GM19043 (cell line): Measurements from ENCODE around the gene ITGB4.

Experiments used
- ATAC-seq: cut with Tn5 transposase; IDR thresholded peaks from one replicate; pipeline ENCODE4 v1.9.1; 2021; ENCODE audit warnings: low read depth; ENCODE audit not compliant: unreplicated experiment

ITGB4 gene

DNA sequence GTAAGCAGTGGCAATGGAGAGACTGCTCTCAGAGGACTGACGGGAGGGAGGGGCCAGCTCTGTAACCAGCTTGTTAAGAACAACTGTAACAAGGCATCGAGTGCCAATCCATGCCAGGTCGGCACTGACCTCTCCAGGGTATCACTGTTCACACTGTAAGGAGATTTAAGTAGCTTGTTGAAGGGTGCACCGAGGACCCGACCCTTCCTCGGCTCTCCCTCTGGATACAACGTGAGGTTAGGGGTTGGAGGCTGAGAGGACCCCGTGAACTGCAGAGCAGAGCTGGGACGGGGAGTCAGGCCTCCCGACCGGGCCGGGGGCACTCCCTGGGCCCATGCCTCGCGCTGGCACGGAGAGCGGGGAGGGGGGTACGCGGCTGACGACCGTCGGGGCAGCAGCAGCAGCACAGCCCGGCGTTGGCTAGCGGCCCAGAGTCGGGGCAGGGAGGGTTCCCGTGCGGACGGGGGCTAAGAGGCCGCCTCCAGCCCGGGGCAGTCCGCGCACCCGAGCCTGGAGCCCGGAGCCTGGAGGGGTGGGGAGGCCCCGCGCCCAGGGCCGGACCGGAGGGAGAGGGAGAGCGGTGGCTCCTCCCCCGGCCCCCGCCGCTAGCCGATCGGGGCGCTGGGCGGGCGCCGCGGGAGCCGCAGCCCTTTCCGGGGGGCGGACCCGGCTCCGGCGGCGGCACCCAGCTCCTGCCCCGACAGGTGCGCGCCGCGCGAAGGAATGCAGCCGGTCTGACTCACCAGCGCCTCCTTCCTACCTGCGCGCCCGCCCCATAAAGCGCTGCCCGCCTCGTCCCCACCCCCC is at the start of gene ITGB4:
Gene ITGB4 (plus strand): TSS at position 804 of the 807 bp plus-strand sequence. CDS start 3,245 bp downstream, outside the sequence.
- no peak for ATAC-seq

DNA sequence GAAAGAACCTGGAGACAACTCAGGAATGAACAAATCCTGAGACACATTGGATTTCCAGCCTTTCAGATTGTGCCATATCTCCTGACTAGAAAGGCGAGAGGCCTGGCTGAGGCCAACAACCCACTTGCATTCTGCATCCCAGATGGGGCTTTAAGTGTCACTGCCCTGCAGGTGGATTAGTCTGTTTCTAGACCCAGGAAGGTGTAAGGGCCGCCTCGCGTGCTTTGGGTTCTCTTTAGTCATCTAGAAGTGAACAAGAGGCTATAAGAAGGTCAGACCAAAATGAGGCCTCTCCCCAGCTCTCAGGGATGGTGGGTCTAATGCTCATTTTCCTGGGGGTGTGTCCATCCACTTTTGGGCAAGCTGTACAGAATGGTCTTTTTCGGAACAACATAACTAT is 49.2 kb upstream of the ITGB4 start:
- no peak for ATAC-seq

DNA sequence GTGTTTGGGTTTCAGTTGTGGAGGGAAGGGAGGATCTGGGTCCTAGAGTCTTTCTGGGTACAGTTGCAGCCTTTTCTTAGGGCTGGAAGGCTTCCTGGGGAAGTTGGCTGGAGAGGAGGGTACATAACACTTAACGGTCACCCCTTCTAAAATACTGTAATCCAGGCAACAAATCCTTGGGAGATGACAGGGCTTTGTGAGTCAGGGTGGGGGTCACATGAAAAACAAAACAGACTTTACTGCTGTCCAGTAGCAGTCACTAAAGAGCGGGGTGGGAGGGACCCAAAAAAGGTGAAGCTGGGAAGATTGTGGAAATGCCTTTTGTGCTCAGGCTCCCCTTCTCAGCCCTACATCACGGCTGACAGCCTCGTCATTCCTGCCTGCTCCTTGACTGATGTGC is 47.8 kb upstream of the ITGB4 start:
- no peak for ATAC-seq

DNA sequence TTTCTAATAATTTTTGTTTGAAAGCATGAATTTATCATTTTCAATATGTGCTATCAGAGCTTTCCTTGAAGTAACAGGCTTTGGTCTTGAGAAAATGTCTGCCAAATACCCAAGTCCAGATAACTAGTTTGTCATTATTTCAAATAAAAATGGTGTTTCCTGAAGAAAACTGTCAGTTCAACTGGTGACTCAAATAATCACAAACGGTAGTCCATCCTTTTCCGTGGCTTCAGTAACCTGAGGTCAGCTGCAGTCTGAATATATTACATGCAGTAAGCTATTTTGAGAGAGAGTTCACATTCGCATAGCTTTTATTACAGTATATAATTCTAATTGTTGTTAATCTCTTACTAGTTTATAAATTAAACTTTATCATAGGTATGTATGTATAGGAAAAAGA is 44.8 kb upstream of the ITGB4 start:
- no peak for ATAC-seq

DNA sequence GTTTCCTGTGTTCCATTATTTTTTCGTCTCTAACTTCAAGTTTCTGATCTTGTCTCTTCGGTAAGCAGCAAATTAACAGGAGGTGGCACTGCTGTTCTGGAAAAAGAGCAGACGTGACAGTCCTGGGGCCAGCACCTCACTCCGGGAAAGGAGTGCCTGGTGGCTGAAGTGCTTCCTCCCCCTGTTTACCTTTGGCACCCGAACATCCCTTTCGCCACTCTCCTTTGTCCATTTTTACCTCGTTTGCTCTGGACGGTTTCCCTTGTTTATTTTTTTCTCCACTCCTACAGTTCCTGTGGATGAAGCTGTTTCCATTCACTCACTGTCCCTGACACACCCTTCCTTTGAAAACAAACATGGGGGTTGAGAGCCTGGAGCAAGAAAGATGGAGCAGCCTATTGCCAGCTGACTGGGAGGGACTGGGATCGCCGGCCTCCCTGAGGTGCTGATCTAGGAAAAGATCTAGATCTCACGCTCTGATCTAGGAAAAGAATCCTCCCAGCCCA is 41.5 kb upstream of the ITGB4 start:
- no peak for ATAC-seq

DNA sequence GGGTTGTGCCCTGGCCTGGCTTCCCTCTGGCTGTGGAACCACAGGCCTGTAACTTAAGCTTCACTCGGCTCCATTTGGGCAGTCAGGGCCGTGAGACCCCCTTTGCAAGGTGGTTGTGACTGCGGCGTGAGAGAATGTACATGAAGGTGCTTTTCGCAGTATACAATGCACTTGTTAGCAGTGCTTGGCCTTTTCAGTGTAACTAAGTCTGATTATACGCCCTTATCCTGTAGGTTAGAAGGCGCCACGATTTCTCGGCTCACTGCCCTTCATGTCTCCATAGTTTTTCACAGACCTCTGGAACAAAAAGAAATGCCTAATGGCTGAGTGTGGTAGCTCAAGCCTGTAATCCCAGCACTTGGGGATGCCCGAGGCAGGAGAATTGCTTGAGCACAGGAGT is 40.8 kb upstream of the ITGB4 start:
- no peak for ATAC-seq

DNA sequence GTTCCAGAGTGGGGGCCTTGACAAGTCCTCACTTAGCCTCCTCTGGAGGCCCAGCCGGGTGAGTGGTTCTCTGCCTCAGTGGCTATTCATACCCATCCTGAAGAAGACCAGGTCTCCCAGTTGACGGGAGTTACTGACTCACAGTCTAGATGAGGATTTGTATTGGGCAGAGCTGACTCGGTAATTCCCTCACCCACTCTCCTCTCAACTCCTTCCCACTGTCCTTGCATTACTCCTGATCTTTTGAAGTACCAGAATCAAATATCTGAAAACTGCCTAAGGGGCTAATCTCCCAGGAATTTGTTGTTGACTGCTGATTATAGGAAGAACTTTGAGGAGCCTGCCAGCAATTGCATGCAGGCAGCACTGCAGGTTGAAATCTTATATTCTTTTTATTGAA is 40.0 kb upstream of the ITGB4 start:
- no peak for ATAC-seq

DNA sequence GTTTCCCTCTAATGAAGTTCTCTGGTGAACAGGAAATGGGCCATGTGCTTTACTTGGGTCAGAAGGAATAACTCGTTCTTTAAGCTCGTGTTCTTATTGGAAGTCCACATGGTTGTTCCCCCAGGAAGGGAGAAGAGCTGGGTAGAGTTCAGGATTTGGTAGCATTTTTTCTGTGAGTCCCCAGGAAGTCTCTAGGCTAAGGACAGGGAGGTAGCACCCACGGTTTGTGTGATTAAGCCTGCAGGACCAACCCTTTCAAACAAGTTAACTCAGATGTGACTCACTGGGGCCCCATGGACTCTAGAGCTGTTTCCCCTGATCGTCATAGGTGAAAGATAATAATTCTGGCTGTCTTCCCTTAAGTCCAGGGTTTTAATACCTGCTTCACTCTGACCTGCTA is 37.7 kb upstream of the ITGB4 start:
- ATAC-seq, result no peak

DNA sequence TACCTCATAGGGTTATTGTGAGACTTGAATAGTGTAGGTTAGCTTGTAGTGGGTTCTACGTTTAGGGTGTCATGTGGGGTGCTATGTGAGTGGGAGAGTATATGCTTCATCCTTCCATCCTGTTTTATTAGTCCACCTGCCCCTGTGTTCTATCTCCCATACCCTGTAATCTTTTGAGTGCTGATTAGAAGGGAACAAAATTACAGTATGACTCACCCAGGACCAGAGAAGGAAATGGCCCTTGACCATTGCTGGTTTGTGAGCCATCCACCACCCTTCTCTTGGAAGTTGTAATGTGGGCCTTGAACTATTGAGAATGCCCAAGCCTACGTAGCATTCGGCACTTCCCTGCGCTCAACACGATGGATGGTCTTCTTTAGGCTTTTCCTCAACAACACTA is 37.0 kb upstream of the ITGB4 start:
- no peak for ATAC-seq

DNA sequence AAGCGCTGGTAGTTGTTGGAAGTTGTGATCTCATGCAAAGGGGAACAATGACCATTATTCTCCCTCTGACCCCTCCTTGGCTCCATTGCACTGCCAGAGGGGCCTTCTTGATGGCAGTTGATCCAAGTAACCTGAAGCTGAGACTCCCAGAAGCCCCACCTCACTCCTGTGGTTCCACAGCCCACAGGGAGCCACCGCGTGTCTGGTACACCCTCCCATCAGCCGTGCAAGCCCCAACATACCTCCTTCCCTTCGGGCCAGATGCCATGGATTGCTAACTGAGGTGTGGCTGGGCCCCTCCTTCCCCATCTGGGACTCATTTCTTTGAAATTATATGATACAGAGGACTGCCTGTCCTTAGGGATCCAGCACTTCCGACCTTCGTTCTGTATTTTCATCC is 36.3 kb upstream of the ITGB4 start:
- no peak for ATAC-seq

DNA sequence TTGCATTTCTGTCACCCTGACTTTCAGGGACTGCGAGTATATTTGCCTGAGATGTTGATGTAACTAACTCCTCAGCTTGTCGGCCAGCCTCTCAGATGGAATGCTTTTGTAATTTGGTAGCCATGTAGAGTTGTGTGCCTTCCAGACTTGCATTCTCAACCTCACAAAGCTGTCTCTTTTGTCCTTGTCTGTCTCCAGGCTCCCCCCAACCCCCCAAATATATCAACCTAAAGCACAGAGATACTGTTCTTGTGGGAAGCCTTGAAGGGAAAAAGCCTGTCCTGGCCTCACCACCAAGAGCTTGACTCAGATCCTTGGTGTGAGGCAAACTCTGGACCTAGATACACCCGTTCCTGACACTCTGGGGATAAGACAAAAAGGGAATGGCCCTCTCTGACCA is 35.8 kb upstream of the ITGB4 start:
- ATAC-seq, result no peak

DNA sequence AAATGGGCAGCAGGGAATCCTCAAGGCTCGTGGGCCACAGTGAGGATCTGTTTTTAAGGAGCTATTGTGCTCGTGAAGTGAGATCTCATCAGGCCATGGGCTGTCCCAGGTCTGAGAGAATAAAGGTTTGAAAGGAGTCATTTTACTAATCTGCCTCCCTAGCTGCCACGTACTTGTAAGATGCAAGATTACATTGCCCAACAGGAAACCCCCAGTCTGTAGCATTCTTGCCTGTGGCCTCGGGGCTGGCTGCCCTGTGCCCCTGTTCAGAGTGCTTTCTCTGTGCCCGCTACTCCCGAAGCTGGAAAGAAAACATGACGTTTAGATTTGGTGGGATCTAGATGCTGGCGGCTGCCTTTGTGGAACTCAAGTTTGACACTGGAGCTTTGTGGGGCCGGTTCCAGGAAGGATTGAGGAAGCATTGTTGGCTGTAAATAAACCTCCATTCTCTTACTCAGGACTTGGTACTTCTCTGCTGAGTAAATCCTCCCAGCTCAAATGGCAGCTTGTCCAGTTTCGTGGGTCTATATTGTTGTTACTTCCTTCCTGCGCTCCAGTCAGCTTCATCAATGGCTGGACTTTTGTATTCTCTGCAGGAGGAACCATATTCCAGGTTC is 32.9 kb upstream of the ITGB4 start:
- ATAC-seq, result no peak

DNA sequence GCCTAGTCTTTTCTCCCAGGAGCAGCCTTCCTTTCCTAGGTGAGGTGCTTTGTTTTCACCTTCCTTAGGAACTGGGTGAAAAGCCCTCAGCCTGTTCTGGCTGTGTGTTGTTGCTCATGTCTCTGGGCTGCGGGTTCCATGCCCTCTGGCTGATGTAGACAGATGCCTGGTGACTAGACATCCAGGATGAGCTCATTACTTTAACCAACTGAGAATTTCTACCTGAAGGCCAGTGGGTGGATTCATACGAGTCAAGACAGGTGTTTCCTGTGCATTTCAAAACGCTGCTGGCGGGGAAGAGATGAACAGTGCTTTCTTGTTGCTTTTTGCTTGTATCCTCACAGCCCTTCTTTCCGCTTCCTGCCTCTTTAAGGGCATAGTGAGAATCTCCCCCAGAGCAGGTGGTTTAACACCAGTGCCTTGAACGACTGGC is 31.8 kb upstream of the ITGB4 start:
- no peak for ATAC-seq

DNA sequence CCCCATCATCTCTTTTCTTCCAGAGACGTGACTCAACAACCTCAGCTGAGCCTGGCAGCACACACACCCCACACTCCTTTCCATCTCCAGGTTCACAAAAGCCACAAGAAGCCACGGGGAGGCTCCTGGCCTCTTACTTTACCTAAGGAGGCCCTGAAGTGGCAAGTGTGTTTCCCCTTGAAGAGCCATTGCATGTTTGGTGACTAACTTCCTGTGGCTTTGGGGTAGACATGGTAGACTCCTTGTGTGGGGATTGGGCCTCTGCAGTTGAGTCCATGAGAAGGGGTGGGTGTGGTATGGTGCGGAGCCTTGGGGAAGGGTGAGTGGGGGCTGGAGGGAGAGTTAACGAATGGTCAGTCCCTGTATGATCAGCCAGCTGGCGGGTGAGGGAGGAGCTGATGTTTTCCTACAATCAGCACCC is 29.9 kb upstream of the ITGB4 start:
- ATAC-seq, result no peak

DNA sequence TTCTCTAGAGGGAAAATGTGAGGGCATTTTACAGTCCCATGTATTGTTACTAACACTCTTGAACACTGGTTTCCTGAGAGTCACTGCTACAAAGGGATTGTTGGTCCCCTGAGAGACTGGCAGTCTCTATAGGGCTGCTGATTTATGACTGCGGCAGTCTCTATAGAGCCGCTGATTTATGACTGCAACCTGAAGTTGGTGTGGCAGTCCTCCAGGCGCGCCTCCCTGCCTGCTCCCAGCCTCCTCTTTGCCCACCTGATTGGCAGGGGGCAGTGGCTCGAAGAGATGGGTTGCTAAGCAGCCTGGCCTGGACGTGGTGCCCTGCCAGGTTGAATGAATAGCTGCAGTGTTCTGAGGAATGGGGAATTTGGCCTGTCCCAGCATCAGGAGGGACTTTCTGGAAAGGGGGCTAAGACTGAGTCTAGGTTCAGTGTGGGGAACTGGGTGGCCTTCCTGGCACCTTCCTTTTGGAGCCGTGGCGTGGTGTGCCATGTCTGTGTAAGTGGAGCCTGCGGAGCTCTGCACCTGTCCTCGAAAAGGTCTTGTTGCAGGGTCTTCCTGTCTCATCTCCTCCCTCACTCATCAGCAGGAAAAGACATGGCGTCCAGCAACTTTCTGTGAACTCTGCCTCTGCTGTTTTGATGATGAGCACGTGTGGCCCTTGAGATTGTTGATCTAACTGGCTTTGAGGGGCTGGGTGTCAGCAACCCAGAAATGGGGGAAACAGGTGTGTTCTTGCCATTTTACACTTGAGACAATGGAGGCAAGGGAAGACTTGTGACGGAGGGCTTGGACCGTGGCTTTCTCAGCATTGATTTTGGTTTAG is 29.2 kb upstream of the ITGB4 start:
- no peak for ATAC-seq

DNA sequence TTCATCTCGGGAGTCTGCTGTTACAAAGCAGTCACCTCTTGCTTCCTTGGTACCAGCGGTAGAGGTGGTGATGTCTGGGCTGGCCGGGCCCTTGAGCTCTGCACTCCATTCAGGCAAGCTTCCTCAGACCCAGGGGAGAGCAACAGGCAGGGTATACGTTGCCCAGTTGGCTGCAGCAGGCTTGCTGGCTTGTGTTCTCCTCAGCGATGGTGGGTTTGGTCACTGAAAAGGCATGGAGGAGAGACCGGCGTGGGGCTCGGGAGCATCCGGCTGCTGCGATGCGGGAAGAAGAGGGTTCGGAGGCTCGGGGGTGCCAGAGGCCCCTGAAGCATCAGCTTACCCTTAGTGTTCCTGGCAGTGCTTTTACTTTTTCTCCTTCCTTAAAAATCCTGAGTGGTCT is 28.3 kb upstream of the ITGB4 start:
- ATAC-seq, result no peak

DNA sequence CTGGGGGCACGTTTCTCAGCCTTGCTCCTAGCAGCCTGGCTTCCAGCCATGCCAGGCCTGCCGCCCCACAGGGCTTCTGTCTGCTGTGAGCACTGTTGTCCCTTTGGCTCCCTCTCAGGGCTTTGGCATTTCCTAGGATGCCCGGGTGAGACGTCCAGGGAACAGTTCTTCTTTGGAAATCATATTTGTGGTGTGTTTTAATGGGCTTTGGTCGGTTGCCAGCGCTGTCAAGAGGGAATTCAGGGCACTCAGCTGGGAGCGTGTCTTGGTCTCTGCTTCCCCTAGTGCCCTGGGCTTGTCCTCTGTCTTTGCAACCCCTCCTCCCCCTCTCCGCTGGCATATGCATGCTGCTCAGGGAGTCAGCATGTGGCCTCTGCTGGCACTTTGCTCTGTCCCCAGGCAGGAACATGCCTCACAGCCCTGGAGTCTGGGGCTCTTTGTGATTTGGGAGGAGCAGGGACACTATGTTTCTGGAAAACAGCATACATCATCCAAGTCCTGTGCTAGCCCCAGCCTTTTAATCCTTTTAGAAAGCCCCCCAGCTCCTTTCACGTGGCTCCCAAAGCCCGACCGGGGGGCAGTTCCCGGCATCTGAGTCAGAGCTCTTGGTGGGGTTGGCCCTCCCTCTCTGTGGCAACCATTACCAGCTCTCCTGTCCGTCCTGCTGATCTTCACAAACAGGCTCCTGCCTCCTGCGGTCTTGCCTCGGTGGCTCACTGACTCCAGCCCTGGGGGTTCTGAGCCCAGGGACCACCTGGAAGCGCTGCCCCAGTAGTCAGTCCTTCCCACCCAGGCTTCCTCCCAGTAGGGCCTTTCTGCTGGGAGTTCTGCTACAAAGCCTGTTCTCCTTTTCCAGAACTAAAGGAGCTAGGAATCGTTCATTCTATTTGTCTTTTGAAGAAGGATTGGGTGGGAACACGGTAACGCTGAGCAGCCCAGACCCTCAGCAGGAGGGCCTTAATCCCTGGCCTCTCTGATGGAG is 27.5 kb upstream of the ITGB4 start:
- ATAC-seq, result no peak

DNA sequence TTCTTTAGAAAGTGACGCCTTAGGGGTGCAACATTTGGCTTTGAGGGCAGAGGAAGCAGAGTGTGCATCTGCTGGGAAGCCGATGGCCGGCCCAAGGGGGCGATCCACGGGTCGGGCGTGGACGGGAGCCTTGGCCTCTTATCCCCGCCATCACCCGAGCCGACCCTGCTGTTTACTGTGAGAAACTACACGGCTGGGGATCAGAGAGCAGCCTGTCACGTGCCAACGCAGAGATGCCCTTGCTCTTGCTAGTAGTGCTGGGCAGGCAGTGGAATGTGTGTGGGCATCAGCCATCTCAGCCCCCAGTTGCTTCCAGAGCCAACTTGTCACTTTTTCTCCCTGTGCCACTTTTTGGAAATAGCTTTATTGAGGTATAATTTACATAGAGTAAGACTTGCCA is 26.7 kb upstream of the ITGB4 start:
- ATAC-seq, result no peak

DNA sequence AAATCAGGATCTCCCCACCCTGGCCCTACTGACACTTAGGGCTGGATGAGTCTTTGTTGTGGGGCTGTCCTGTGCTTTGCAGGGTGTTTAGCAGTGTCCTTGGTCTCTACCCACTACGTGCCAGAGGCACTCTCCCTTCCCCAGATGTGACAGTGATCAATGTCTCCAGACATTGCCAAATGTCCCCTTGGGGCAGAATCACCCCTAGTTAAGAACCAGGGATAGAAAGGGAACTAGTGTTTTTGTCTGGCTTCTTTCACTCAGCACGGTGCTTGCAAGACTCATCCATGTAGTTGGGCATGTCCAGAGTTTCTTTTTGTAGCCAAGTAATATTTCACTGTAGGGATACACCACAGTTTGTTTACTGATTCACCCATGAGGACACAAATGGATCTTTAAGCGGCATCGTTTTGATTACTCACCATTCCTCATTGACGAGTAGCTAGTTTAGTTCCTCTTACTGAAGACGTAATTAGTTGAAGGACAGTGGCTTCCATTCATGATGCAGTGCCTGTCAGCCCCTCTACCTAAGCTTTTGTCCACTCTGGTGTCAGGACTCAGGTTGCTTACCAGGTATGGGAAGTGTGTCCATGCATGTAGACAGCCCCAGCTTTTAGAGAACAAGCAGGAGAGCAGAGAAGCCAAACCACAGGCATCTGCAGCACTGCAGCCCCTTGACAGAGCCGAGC is 26.0 kb upstream of the ITGB4 start:
- no peak for ATAC-seq
